Measurements from ENCODE around the gene MAPKAPK2. TPM values are rescaled to one million over a fixed set of nuclear protein-coding genes. Genes with fewer than 3 reads are reported as not detected.
A peak's percentile ranks its signal among the peaks of the same experiment; 100 is the strongest.

MAPKAPK2 gene
- total RNA-seq, 1 experiment from 2014 or later: 54.9 TPM

GRCh38 chr1:206663832-206664652 lies 20.7 kb upstream of the MAPKAPK2 start:
- peak overlapping the region; percentile 58 for H3K4me3 Mint-ChIP-seq
- peak; percentile 90 for ATAC-seq

DNA sequence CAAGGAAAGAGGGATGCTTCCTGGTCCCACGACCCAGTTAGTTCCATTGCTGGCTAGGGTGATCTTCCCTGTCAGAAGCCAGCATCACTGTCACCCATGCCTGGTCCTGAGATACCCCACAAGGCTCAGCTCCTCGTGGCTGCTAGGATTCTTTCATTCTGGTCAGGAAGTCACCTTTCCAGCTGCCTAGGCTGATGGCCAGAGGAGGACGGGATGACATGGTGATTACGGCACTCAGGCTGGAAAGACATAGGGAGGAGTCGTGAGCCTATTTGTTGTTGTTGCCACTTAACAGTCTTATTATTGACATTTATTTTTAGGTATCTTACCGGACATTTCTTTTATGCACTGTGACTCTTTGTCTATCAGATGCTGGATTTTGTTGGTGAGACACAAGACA lies 20.0 kb upstream of the MAPKAPK2 start:
- ATAC-seq (no peak), DNase-seq (ENCODE audit: low spot score) (no peak)
- Mint-ChIP-seq H3K36me3 (no peaks in the 10 kb centered on the region), H3K27ac (no peak overlapping the region), H3K4me3 (no peak overlapping the region), H3K9me3 (no peaks in the 10 kb centered on the region), H3K4me1 (peaks cover 9% of the 10 kb centered on the region; the same call in 1 of the 2 replicates), H3K27me3 (ENCODE audit: low read depth) (peaks cover 26% of the 10 kb centered on the region)
- ChIA-PET POLR2A (interaction anchor here (1.8 kb wide), 2 partner anchors 30 to 34 kb away, joined by 9 to 11 read pairs; partner anchors contain the start of gene DYRK3), CTCF (interaction anchor here (0.6 to 20.5 kb wide), 28 partner anchors 9 to 317 kb away, joined by 3 to 659 read pairs (median 7); partner anchors contain the start of genes DYRK3, EIF2D, IKBKE and MAPKAPK2)
- TF ChIP-seq, protein P1, sequence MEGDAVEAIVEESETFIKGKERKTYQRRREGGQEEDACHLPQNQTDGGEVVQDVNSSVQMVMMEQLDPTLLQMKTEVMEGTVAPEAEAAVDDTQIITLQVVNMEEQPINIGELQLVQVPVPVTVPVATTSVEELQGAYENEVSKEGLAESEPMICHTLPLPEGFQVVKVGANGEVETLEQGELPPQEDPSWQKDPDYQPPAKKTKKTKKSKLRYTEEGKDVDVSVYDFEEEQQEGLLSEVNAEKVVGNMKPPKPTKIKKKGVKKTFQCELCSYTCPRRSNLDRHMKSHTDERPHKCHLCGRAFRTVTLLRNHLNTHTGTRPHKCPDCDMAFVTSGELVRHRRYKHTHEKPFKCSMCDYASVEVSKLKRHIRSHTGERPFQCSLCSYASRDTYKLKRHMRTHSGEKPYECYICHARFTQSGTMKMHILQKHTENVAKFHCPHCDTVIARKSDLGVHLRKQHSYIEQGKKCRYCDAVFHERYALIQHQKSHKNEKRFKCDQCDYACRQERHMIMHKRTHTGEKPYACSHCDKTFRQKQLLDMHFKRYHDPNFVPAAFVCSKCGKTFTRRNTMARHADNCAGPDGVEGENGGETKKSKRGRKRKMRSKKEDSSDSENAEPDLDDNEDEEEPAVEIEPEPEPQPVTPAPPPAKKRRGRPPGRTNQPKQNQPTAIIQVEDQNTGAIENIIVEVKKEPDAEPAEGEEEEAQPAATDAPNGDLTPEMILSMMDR (IDR thresholded peaks at IDR 0.05): no peak
- TF ChIP-seq, protein P2, sequence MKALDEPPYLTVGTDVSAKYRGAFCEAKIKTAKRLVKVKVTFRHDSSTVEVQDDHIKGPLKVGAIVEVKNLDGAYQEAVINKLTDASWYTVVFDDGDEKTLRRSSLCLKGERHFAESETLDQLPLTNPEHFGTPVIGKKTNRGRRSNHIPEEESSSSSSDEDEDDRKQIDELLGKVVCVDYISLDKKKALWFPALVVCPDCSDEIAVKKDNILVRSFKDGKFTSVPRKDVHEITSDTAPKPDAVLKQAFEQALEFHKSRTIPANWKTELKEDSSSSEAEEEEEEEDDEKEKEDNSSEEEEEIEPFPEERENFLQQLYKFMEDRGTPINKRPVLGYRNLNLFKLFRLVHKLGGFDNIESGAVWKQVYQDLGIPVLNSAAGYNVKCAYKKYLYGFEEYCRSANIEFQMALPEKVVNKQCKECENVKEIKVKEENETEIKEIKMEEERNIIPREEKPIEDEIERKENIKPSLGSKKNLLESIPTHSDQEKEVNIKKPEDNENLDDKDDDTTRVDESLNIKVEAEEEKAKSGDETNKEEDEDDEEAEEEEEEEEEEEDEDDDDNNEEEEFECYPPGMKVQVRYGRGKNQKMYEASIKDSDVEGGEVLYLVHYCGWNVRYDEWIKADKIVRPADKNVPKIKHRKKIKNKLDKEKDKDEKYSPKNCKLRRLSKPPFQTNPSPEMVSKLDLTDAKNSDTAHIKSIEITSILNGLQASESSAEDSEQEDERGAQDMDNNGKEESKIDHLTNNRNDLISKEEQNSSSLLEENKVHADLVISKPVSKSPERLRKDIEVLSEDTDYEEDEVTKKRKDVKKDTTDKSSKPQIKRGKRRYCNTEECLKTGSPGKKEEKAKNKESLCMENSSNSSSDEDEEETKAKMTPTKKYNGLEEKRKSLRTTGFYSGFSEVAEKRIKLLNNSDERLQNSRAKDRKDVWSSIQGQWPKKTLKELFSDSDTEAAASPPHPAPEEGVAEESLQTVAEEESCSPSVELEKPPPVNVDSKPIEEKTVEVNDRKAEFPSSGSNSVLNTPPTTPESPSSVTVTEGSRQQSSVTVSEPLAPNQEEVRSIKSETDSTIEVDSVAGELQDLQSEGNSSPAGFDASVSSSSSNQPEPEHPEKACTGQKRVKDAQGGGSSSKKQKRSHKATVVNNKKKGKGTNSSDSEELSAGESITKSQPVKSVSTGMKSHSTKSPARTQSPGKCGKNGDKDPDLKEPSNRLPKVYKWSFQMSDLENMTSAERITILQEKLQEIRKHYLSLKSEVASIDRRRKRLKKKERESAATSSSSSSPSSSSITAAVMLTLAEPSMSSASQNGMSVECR (CRISPR knock-in tag; IDR thresholded peaks at IDR 0.05; ENCODE audit: borderline replicate concordance): no peak
- TF ChIP-seq SMAD3 (CRISPR knock-in tag; IDR thresholded peaks at IDR 0.05; ENCODE audit: borderline replicate concordance) (no peak), ERG (CRISPR knock-in tag; IDR thresholded peaks at IDR 0.05) (no peak), PRDM15 (CRISPR knock-in tag; IDR thresholded peaks at IDR 0.05) (no peak), SMAD4 (CRISPR knock-in tag; IDR thresholded peaks at IDR 0.05) (no peak), GRHL2 (CRISPR knock-in tag; IDR thresholded peaks at IDR 0.05; ENCODE audit: insufficient replicate concordance, severe bottlenecking) (no peak), ZNF281 (CRISPR knock-in tag; IDR thresholded peaks at IDR 0.05) (no peak)
- TF ChIP-seq, protein P3, sequence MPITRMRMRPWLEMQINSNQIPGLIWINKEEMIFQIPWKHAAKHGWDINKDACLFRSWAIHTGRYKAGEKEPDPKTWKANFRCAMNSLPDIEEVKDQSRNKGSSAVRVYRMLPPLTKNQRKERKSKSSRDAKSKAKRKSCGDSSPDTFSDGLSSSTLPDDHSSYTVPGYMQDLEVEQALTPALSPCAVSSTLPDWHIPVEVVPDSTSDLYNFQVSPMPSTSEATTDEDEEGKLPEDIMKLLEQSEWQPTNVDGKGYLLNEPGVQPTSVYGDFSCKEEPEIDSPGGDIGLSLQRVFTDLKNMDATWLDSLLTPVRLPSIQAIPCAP (CRISPR knock-in tag; IDR thresholded peaks at IDR 0.05): no peak
- TF ChIP-seq, protein P4, sequence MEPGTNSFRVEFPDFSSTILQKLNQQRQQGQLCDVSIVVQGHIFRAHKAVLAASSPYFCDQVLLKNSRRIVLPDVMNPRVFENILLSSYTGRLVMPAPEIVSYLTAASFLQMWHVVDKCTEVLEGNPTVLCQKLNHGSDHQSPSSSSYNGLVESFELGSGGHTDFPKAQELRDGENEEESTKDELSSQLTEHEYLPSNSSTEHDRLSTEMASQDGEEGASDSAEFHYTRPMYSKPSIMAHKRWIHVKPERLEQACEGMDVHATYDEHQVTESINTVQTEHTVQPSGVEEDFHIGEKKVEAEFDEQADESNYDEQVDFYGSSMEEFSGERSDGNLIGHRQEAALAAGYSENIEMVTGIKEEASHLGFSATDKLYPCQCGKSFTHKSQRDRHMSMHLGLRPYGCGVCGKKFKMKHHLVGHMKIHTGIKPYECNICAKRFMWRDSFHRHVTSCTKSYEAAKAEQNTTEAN (CRISPR knock-in tag; IDR thresholded peaks at IDR 0.05): no peak

More at GRCh38 chr1:206663832-206664652, 20.7 kb upstream of the MAPKAPK2 start:
- DNase-seq (ENCODE audit: low spot score): peak; percentile 83
- ChIA-PET CTCF (interaction anchor here (0.6 to 20.5 kb wide), 48 partner anchors 8 to 318 kb away, joined by 3 to 659 read pairs (median 6); partner anchors contain the start of genes DYRK3, EIF2D, IKBKE and IL19), POLR2A (interaction anchor here (1.8 kb wide), 2 partner anchors 29 to 33 kb away, joined by 9 to 11 read pairs; partner anchors contain the start of gene DYRK3)
- H3K27ac Mint-ChIP-seq: no peak overlapping the region
- no peak for TF ChIP-seq ZNF121 (CRISPR knock-in tag; IDR thresholded peaks at IDR 0.05)
- TF ChIP-seq, protein P1 (IDR thresholded peaks at IDR 0.05): peak; percentile 86
- H3K9me3 Mint-ChIP-seq: no peaks in the 10 kb centered on the region
- peaks cover 26% of the 10 kb centered on the region for H3K27me3 Mint-ChIP-seq (ENCODE audit: low read depth)
- H3K4me1 Mint-ChIP-seq: peaks cover 9% of the 10 kb centered on the region; the same call in 1 of the 2 replicates
- no peaks in the 10 kb centered on the region for H3K36me3 Mint-ChIP-seq
